ENCODE data around the gene XXYLT1.

The XXYLT1 gene

DNA sequence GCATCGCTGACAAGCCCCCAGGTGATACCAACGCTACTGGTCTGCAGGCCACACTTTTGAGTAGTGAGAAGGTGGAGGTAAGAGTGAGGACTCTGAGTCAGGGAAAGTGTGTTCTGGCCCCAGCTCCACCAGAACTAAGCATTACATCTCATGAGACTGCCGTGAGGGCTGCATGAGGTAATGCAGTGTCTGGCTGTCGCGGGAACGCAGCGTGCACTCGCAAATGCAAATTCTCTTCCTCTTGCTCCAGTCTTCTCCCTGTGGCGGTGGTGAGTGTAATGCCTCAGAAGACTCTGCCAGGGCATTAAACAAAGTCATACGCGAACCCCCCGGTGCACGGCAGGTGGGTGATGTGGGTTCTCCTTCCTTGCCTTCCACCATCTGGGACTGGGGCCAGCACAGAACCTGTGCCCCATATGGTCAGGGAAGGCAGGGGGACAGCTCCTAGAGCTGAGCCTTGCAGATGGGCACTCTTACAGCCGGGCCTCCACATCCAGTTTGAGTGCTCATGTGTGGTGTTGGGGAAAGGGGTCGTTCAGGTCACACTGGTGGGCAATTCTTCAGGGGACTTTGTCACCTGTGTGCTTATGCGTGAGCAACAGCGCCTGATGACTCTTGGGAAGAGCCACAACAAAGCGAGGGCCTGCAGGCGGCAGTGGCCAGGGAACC, 175.8 kb downstream of the XXYLT1 start:
- TF ChIP-seq CSRNP3 (CRISPR knock-in tag; IDR thresholded peaks at IDR 0.05) (no peak), ZFP30 (CRISPR knock-in tag; IDR thresholded peaks at IDR 0.05) (no peak), PATZ1 (CRISPR knock-in tag; IDR thresholded peaks at IDR 0.05; ENCODE audit: borderline replicate concordance) (no peak), TOX (CRISPR knock-in tag; IDR thresholded peaks at IDR 0.05; ENCODE audit: borderline replicate concordance) (no peak), ZNF8 (CRISPR knock-in tag; IDR thresholded peaks at IDR 0.05) (no peak)
- TF ChIP-seq, protein P1, sequence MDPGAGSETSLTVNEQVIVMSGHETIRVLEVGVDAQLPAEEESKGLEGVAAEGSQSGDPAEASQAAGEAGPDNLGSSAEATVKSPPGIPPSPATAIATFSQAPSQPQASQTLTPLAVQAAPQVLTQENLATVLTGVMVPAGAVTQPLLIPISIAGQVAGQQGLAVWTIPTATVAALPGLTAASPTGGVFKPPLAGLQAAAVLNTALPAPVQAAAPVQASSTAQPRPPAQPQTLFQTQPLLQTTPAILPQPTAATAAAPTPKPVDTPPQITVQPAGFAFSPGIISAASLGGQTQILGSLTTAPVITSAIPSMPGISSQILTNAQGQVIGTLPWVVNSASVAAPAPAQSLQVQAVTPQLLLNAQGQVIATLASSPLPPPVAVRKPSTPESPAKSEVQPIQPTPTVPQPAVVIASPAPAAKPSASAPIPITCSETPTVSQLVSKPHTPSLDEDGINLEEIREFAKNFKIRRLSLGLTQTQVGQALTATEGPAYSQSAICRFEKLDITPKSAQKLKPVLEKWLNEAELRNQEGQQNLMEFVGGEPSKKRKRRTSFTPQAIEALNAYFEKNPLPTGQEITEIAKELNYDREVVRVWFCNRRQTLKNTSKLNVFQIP (CRISPR knock-in tag; IDR thresholded peaks at IDR 0.05; ENCODE audit: borderline replicate concordance, low read depth): no peak
- ATAC-seq: no peak

DNA sequence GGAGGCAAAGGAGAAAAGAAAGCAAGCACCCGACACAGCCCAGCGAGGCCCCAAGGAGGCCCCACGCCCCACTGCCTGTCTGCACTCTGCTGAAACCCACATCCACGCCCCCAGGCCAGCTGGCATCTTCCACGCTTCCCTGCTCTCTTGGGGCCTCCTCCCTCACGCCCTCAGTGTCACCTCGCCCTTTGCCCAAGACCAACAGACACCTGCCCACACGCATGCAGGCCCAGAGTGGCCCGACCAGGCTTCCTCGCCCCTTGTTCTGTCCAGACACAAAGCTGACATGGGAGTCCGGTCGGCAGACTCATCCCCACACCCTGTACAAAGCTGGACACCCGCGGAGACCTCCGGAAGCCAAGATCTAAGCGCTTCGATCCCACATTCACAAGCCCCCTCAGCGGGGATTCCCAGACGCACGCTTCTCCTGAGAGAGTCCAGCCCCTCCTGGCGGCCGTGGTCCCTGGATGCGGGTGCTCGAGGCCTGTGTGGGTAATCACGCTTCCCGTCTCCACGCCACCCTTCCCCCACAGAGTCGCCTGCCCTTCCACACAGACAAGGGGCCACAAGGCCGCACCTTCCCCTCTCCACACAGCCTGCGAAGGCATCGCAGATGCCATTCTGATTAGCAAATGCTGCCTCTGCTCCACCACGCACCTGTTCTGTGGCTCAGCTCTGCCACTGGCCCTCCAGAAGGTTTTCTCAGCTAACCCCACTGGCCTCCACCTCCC, 176.6 kb downstream of the XXYLT1 start:
- no peak for ATAC-seq
- TF ChIP-seq ZNF565 (CRISPR knock-in tag; conservative IDR thresholded peaks at IDR 0.05; ENCODE audit: low read depth) (no peak), GLIS3 (CRISPR knock-in tag; IDR thresholded peaks at IDR 0.05) (no peak), TCF4 (CRISPR knock-in tag; IDR thresholded peaks at IDR 0.05; ENCODE audit: borderline replicate concordance) (no peak), ZFP30 (CRISPR knock-in tag; IDR thresholded peaks at IDR 0.05) (no peak), SNAI2 (CRISPR knock-in tag; IDR thresholded peaks at IDR 0.05) (no peak), PPARA (CRISPR knock-in tag; IDR thresholded peaks at IDR 0.05; ENCODE audit: borderline replicate concordance) (no peak), CSRNP3 (CRISPR knock-in tag; IDR thresholded peaks at IDR 0.05) (no peak), PATZ1 (CRISPR knock-in tag; IDR thresholded peaks at IDR 0.05; ENCODE audit: borderline replicate concordance) (no peak), RARB (CRISPR knock-in tag; IDR thresholded peaks at IDR 0.05) (no peak), OSR1 (CRISPR knock-in tag; IDR thresholded peaks at IDR 0.05) (no peak), ZNF70 (CRISPR knock-in tag; IDR thresholded peaks at IDR 0.05) (no peak), ISL1 (CRISPR knock-in tag; IDR thresholded peaks at IDR 0.05) (no peak), TOX (CRISPR knock-in tag; IDR thresholded peaks at IDR 0.05; ENCODE audit: borderline replicate concordance) (no peak), CSDC2 (CRISPR knock-in tag; IDR thresholded peaks at IDR 0.05) (no peak), ARNTL (CRISPR knock-in tag; IDR thresholded peaks at IDR 0.05; ENCODE audit: borderline replicate concordance, low read depth) (no peak), ESRRG (CRISPR knock-in tag; IDR thresholded peaks at IDR 0.05) (no peak)
- TF ChIP-seq, protein P1 (CRISPR knock-in tag; IDR thresholded peaks at IDR 0.05; ENCODE audit: borderline replicate concordance, low read depth): no peak
- TF ChIP-seq, protein P2, sequence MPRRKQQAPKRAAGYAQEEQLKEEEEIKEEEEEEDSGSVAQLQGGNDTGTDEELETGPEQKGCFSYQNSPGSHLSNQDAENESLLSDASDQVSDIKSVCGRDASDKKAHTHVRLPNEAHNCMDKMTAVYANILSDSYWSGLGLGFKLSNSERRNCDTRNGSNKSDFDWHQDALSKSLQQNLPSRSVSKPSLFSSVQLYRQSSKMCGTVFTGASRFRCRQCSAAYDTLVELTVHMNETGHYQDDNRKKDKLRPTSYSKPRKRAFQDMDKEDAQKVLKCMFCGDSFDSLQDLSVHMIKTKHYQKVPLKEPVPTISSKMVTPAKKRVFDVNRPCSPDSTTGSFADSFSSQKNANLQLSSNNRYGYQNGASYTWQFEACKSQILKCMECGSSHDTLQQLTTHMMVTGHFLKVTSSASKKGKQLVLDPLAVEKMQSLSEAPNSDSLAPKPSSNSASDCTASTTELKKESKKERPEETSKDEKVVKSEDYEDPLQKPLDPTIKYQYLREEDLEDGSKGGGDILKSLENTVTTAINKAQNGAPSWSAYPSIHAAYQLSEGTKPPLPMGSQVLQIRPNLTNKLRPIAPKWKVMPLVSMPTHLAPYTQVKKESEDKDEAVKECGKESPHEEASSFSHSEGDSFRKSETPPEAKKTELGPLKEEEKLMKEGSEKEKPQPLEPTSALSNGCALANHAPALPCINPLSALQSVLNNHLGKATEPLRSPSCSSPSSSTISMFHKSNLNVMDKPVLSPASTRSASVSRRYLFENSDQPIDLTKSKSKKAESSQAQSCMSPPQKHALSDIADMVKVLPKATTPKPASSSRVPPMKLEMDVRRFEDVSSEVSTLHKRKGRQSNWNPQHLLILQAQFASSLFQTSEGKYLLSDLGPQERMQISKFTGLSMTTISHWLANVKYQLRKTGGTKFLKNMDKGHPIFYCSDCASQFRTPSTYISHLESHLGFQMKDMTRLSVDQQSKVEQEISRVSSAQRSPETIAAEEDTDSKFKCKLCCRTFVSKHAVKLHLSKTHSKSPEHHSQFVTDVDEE (CRISPR knock-in tag; IDR thresholded peaks at IDR 0.05): no peak
- TF ChIP-seq, protein P3, sequence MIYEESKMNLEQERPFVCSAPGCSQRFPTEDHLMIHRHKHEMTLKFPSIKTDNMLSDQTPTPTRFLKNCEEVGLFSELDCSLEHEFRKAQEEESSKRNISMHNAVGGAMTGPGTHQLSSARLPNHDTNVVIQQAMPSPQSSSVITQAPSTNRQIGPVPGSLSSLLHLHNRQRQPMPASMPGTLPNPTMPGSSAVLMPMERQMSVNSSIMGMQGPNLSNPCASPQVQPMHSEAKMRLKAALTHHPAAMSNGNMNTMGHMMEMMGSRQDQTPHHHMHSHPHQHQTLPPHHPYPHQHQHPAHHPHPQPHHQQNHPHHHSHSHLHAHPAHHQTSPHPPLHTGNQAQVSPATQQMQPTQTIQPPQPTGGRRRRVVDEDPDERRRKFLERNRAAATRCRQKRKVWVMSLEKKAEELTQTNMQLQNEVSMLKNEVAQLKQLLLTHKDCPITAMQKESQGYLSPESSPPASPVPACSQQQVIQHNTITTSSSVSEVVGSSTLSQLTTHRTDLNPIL (CRISPR knock-in tag; IDR thresholded peaks at IDR 0.05; ENCODE audit: low read depth): no peak
